ENCODE results near the gene MCF2L.

Gene MCF2L

GRCh38 chr13:112966776-112967175 is 2.2 kb upstream of the MCF2L start:
- H3K27ac ChIP-seq (ENCODE audit: low read depth, low read length), result no peak overlapping the region
- TF ChIP-seq CTCF (IDR thresholded peaks at IDR 0.05; ENCODE audit: insufficient read depth, low read length, poor library complexity, severe bottlenecking) (no peak), EZH2phosphoT487 (conservative IDR thresholded peaks at IDR 0.05; ENCODE audit: low read length) (no peak)
- H3K79me2 ChIP-seq (ENCODE audit: insufficient read depth, low read length), result no peaks in the 10 kb centered on the region
- no peak overlapping the region for H2AFZ ChIP-seq (ENCODE audit: low read depth, low read length, severe bottlenecking)
- no peak overlapping the region for H3K9ac ChIP-seq (ENCODE audit: low read length)
- no peaks in the 10 kb centered on the region for H3F3A ChIP-seq (ENCODE audit: insufficient read depth)
- H3K4me2 ChIP-seq (ENCODE audit: low read depth, low read length, poor library complexity, severe bottlenecking), result no peak overlapping the region
- H3K27me3 ChIP-seq (ENCODE audit: low read length), result no peaks in the 10 kb centered on the region
- no peaks in the 10 kb centered on the region; the same call in 1 of the 2 replicates for H4K20me1 ChIP-seq (ENCODE audit: low read depth, low read length)
- no peaks in the 10 kb centered on the region for H3K9me3 ChIP-seq (ENCODE audit: insufficient read depth, low read length)
- H3K4me3 ChIP-seq (ENCODE audit: insufficient read depth, low read length, poor library complexity, severe bottlenecking), result no peak overlapping the region
- no peaks in the 10 kb centered on the region for H3K36me3 ChIP-seq (ENCODE audit: low read length)
- H3K9me2 ChIP-seq (replicated peaks; ENCODE audit: insufficient read depth, low read length), result no peaks in the 10 kb centered on the region

- no peaks in the 10 kb centered on the region for H3K27me3 ChIP-seq (ENCODE audit: low read length)
- no peaks in the 10 kb centered on the region for H3K9me3 ChIP-seq (ENCODE audit: insufficient read depth, low read length)
- no peak overlapping the region for H3K4me3 ChIP-seq (ENCODE audit: insufficient read depth, low read length, poor library complexity, severe bottlenecking)
- H3K4me2 ChIP-seq (ENCODE audit: low read depth, low read length, poor library complexity, severe bottlenecking), result peak overlapping the region; percentile 65
- no peaks in the 10 kb centered on the region for H3K79me2 ChIP-seq (ENCODE audit: insufficient read depth, low read length)
- H3K27ac ChIP-seq (ENCODE audit: low read depth, low read length), result no peak overlapping the region
- no peaks in the 10 kb centered on the region for H3K36me3 ChIP-seq (ENCODE audit: low read length)
- H3F3A ChIP-seq (ENCODE audit: insufficient read depth), result no peaks in the 10 kb centered on the region
- no peak for TF ChIP-seq CTCF (IDR thresholded peaks at IDR 0.05; ENCODE audit: insufficient read depth, low read length, poor library complexity, severe bottlenecking)
- TF ChIP-seq EZH2phosphoT487 (conservative IDR thresholded peaks at IDR 0.05; ENCODE audit: low read length), result no peak
- no peak overlapping the region for H2AFZ ChIP-seq (ENCODE audit: low read depth, low read length, severe bottlenecking)
- H3K9me2 ChIP-seq (replicated peaks; ENCODE audit: insufficient read depth, low read length), result no peaks in the 10 kb centered on the region
- no peak overlapping the region; the same call in 1 of the 2 replicates for H3K9ac ChIP-seq (ENCODE audit: low read length)
- no peaks in the 10 kb centered on the region; the same call in 1 of the 2 replicates for H4K20me1 ChIP-seq (ENCODE audit: low read depth, low read length)
Observed at GRCh38 chr13:112967686-112968379, 1.2 kb upstream of the MCF2L start.

- no peaks in the 10 kb centered on the region for H3K9me3 ChIP-seq (ENCODE audit: insufficient read depth, low read length)
- H3K9me2 ChIP-seq (replicated peaks; ENCODE audit: insufficient read depth, low read length), result no peaks in the 10 kb centered on the region
- TF ChIP-seq CTCF (IDR thresholded peaks at IDR 0.05; ENCODE audit: insufficient read depth, low read length, poor library complexity, severe bottlenecking) (no peak), EZH2phosphoT487 (conservative IDR thresholded peaks at IDR 0.05; ENCODE audit: low read length) (no peak)
- no peaks in the 10 kb centered on the region; the same call in 1 of the 2 replicates for H4K20me1 ChIP-seq (ENCODE audit: low read depth, low read length)
- H3K4me3 ChIP-seq (ENCODE audit: insufficient read depth, low read length, poor library complexity, severe bottlenecking), result peak overlapping the region; percentile 58
- H3K27me3 ChIP-seq (ENCODE audit: low read length), result no peaks in the 10 kb centered on the region
- H3K79me2 ChIP-seq (ENCODE audit: insufficient read depth, low read length), result no peaks in the 10 kb centered on the region
- H3K36me3 ChIP-seq (ENCODE audit: low read length), result no peaks in the 10 kb centered on the region
- H2AFZ ChIP-seq (ENCODE audit: low read depth, low read length, severe bottlenecking), result peak overlapping the region; percentile 31
- peak overlapping the region; percentile 65 for H3K4me2 ChIP-seq (ENCODE audit: low read depth, low read length, poor library complexity, severe bottlenecking)
- H3K9ac ChIP-seq (ENCODE audit: low read length), result peak overlapping the region; percentile 53
- H3F3A ChIP-seq (ENCODE audit: insufficient read depth), result no peaks in the 10 kb centered on the region
- no peak overlapping the region for H3K27ac ChIP-seq (ENCODE audit: low read depth, low read length)
Observed at GRCh38 chr13:112968380-112968909, 569 bp upstream of the MCF2L start.
